ENCODE measurements around the gene CENPM.

Gene CENPM

DNA sequence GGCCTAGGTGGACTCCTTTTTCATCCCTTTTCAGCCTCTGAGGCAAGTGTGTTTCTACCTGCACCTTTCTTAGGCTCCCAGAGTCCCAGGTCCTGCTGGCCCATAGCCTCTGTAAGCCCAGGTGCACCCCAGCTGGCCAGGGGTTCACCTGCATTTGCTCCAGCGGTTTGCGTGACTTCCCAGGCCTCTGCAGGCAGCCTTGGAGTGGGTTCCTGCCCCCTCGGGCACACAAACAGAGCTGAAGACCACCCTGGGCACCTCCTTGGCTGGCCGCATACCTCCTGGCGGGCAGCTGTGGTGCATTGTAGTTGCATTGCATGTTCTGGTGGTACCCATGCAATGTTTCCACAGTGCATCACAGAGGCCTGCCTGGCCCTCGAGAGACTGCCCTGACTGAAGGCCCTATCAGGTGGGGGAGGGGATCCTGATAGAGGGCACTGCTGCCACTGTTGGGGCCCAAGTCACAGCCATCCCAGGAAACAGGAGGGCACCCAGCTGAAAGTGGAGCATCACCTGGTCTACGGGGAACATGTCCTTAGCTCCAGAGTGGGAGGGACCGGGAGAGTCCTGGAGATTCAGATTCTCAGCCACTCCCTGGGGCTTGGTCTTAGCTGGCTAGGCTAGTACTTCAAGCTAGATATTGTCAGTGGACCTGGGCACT lies 46.2 kb downstream of the CENPM start:
- in situ Hi-C loops (cut with HindIII; ENCODE audit: low sequenced_read_pairs) = no loop called here

DNA sequence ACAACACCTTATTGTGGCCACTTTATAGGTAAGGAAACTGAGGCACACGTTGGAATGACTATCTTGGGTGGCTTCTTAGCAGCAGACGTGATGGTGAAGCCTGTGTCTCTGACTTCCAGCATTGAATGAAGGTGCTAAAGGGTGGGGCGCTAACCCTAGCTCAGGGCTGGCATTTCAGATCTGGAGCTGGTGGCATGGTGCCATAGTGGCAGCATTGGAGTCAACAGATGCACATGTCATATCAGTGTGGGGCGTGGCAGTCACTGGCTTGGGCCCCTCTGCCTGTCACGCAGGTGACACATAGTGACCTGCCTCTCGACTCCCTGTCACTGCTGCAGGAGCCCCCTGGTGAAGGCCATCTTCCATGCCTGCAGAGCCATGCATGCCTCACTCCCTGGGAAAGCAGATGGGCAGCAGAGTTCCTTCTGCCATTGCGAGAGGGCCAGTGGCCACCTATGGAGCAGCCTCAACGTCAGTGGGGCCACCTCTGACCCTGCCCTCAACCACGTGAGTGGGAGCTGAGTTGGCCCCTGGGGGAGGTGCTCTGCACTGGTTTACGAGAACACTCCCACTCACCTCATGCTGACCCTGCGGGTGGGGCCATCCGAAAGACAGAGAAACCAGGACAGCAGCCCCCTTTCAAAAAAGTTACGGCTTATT lies 46.8 kb downstream of the CENPM start:
- in situ Hi-C loops (cut with HindIII; ENCODE audit: low sequenced_read_pairs) = no loop called here

GRCh38 chr22:41899110-41899509 lies 47.8 kb downstream of the CENPM start:
- in situ Hi-C loops (cut with HindIII; ENCODE audit: low sequenced_read_pairs) = no loop called here

DNA sequence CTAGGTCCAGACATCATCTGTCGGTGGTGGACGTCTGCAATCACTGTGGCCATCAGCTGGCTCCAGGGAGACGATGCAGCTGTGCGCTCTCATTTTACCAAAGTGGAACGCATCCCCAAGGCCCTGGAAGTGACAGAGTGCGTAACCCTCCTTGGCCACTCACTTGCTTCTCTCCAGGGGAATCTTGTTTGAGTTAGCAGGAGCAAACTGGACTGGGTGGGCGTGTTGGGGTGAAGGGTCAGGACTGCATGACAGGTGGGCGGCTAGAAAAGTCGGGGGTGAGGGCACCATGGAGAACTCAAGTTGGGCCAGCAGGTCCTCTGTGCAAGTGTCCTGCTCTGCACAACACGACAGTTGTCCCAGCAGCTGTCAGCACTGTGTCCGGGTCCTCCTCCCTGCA lies 48.3 kb downstream of the CENPM start:
- in situ Hi-C loops (cut with HindIII; ENCODE audit: low sequenced_read_pairs) = no loop called here

GRCh38 chr22:41893591-41894375 lies 53.2 kb downstream of the CENPM start:
- in situ Hi-C loops (cut with HindIII; ENCODE audit: low sequenced_read_pairs) = no loop called here

DNA sequence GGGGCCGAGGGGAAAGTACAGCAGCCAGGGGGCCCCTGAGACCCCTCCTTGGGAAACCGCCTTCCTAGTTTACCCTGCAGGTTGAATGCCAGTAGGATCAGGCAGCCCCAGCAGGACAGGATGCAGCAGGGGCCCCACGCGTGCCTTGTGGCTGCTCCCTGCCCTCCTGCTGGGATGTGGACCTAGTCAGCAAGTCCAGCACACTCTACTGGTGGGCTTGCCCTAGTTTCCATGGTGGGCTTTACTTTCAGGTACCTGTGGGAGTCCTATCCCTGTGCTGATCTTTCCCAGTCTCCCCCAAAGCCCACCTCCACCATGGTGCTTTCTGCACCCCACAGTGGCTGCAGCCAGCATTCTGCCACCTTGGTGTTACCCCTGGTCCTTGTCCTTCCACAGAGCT lies 54.2 kb downstream of the CENPM start:
- in situ Hi-C loops (cut with HindIII; ENCODE audit: low sequenced_read_pairs) = no loop called here

- in situ Hi-C loops (cut with HindIII; ENCODE audit: low sequenced_read_pairs) = no loop called here
These were observed 55.5 kb downstream of the CENPM start for GRCh38 chr22:41891407-41891806.
